Measurements from ENCODE around the gene SERPINH1. TPM values are rescaled to one million over a fixed set of nuclear protein-coding genes. Genes with fewer than 3 reads are reported as not detected.

SERPINH1 gene
- total RNA-seq, 1 donor from 2014 or later = 4.5 TPM

GRCh38 chr11:75600356-75600755 lies 38.3 kb downstream of the SERPINH1 start:
- Mint-ChIP-seq H3K4me3 (no peak overlapping the region), H3K4me1 (peaks cover 16% of the 10 kb centered on the region), H3K9me3 (no peaks in the 10 kb centered on the region), H3K36me3 (ENCODE audit: low read depth) (no peaks in the 10 kb centered on the region), H3K27ac (no peak overlapping the region), H3K27me3 (peaks cover 7% of the 10 kb centered on the region)
- CTCF ChIA-PET = interaction anchor here (1.0 kb wide), 1 partner anchor 106 kb away, joined by 3 read pairs; no protein-coding TSS in a partner anchor
- ATAC-seq (ENCODE audit: low read depth) (no peak), DNase-seq (no peak)
- POLR2A ChIA-PET = no interaction called here
- intact Hi-C loops (cut with micrococcal nuclease) = no loop called here
- no peak for TF ChIP-seq CTCF (IDR thresholded peaks at IDR 0.05)

- no peak for DNase-seq
- CTCF ChIA-PET = no interaction called here
- Mint-ChIP-seq H3K36me3 (ENCODE audit: low read depth) (no peaks in the 10 kb centered on the region), H3K9me3 (no peaks in the 10 kb centered on the region), H3K4me1 (peaks cover 6% of the 10 kb centered on the region), H3K27me3 (peaks cover 7% of the 10 kb centered on the region), H3K27ac (no peak overlapping the region), H3K4me3 (no peak overlapping the region)
- TF ChIP-seq CTCF (IDR thresholded peaks at IDR 0.05) = no peak
- intact Hi-C loops (cut with micrococcal nuclease) = no loop called here
- ATAC-seq (ENCODE audit: low read depth) = no peak
- POLR2A ChIA-PET = interaction anchor here (0.6 kb wide), 1 partner anchor 68 kb away, joined by 4 read pairs; no protein-coding TSS in a partner anchor
Observed at GRCh38 chr11:75601494-75601893, 39.4 kb downstream of the SERPINH1 start.

GRCh38 chr11:75602951-75603350 lies 40.9 kb downstream of the SERPINH1 start:
- POLR2A ChIA-PET = no interaction called here
- Mint-ChIP-seq H3K9me3 (no peaks in the 10 kb centered on the region), H3K27me3 (peaks cover 12% of the 10 kb centered on the region), H3K27ac (no peak overlapping the region), H3K4me1 (peaks cover 4% of the 10 kb centered on the region), H3K36me3 (ENCODE audit: low read depth) (no peaks in the 10 kb centered on the region), H3K4me3 (no peak overlapping the region)
- CTCF ChIA-PET = no interaction called here
- DNase-seq = no peak
- no peak for TF ChIP-seq CTCF (IDR thresholded peaks at IDR 0.05)
- no peak for ATAC-seq (ENCODE audit: low read depth)
- intact Hi-C loops (cut with micrococcal nuclease) = no loop called here

GRCh38 chr11:75603791-75604736 lies 42.0 kb downstream of the SERPINH1 start:
- ChIA-PET CTCF (no interaction called here), POLR2A (no interaction called here)
- H3K36me3 Mint-ChIP-seq (ENCODE audit: low read depth) = no peaks in the 10 kb centered on the region
- no peaks in the 10 kb centered on the region for H3K9me3 Mint-ChIP-seq
- peaks cover 12% of the 10 kb centered on the region for H3K27me3 Mint-ChIP-seq
- intact Hi-C loops (cut with micrococcal nuclease) = no loop called here
- ATAC-seq (ENCODE audit: low read depth) = no peak
- DNase-seq = no peak
- no peaks in the 10 kb centered on the region for H3K4me1 Mint-ChIP-seq
- no peak for TF ChIP-seq CTCF (IDR thresholded peaks at IDR 0.05)
- H3K4me3 Mint-ChIP-seq = no peak overlapping the region
- H3K27ac Mint-ChIP-seq = no peak overlapping the region

- CTCF ChIA-PET = no interaction called here
- Mint-ChIP-seq H3K27me3 (peaks cover 12% of the 10 kb centered on the region), H3K4me3 (no peak overlapping the region)
Observed at GRCh38 chr11:75606099-75606498, 44.0 kb downstream of the SERPINH1 start.

More at GRCh38 chr11:75606099-75606498, 44.0 kb downstream of the SERPINH1 start:
- Mint-ChIP-seq H3K36me3 (ENCODE audit: low read depth) (no peaks in the 10 kb centered on the region), H3K9me3 (no peaks in the 10 kb centered on the region), H3K27ac (no peak overlapping the region), H3K4me1 (no peaks in the 10 kb centered on the region)
- intact Hi-C loops (cut with micrococcal nuclease) = no loop called here
- TF ChIP-seq CTCF (IDR thresholded peaks at IDR 0.05) = no peak
- DNase-seq (no peak), ATAC-seq (ENCODE audit: low read depth) (no peak)
- POLR2A ChIA-PET = no interaction called here

All from activated B cell treated with CpG ODN at 0.5 μM for 24 hours (primary cell).